Esophagus muscularis mucosa (tissue), 4 donors: Measurements from ENCODE around the gene VTI1A.

ENCODE experiments used
- EP300 ChIP-seq: sonication (generic); formaldehyde crosslinking; IDR thresholded peaks from one replicate; pipeline ENCODE4 v1.6.1; 2017; ENCODE audit warnings: antibody characterized with exemption
- POLR2A ChIP-seq: fragments of 450-650 bp; IDR thresholded peaks from one replicate; pipeline ENCODE4 v1.6.1; 2017; ENCODE audit warnings: antibody characterized with exemption, moderate library complexity, mild to moderate bottlenecking, low read depth
- TF ChIP-seq, protein P1 (sequence below), 3 experiments: fragments of 200-600 bp in 2 of 3; fragments of 450-650 bp in 1 of 3; sonication (generic) in 2 of 3; IDR thresholded peaks; one replicate each; pipeline ENCODE4 v1.5.1; 2017 to 2019; ENCODE audit warnings: antibody characterized with exemption in 3 of 3, mild to moderate bottlenecking in 2 of 3, moderate library complexity in 1 of 3

DNA sequence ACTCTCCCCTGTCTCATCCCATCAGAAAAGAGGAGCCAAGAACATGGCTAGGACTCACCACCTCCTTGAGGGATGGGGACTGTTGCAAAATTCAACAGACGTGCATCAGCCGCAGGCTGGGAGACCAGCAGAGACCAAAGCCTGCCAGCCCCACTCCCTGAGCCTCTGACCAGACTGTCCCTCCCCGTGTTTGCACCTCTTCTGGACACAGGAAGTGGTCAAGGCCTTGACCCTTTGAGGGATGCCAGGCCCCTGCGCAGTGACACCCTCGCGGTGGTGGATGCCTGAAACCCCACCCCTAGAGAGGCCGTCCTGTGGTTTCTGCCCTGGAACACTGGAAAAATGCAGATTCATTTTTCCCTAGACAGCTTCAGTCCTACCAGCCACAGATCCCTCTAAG lies 374.6 kb downstream of the VTI1A start:
- TF ChIP-seq, protein P1, sequence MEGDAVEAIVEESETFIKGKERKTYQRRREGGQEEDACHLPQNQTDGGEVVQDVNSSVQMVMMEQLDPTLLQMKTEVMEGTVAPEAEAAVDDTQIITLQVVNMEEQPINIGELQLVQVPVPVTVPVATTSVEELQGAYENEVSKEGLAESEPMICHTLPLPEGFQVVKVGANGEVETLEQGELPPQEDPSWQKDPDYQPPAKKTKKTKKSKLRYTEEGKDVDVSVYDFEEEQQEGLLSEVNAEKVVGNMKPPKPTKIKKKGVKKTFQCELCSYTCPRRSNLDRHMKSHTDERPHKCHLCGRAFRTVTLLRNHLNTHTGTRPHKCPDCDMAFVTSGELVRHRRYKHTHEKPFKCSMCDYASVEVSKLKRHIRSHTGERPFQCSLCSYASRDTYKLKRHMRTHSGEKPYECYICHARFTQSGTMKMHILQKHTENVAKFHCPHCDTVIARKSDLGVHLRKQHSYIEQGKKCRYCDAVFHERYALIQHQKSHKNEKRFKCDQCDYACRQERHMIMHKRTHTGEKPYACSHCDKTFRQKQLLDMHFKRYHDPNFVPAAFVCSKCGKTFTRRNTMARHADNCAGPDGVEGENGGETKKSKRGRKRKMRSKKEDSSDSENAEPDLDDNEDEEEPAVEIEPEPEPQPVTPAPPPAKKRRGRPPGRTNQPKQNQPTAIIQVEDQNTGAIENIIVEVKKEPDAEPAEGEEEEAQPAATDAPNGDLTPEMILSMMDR (IDR thresholded peaks at IDR 0.05): no peak
- TF ChIP-seq POLR2A: no peak
- TF ChIP-seq EP300: no peak
